Astrocyte of the spinal cord (primary cell): ENCODE results near the gene CD109.

Experiments used
- DNase-seq: peaks from one replicate; pipeline ENCODE4 v3.0.0; 2011; ENCODE audit warnings: low read depth, low spot score
- H3K4me3 ChIP-seq: 2 replicates; pipeline ENCODE4 v1.5.1; 2011; ENCODE audit warnings: low read depth, mild to moderate bottlenecking, low read length, moderate library complexity
- in situ Hi-C: cut with HindIII; loops from 2 replicates; pipeline ENCODE4 v1.10.0; 2017; ENCODE audit warnings: low sequenced_read_pairs
- TF ChIP-seq, protein P1 (sequence below): IDR thresholded peaks from 2 replicates; pipeline ENCODE4 v1.5.1; 2012; ENCODE audit warnings: low read depth, mild to moderate bottlenecking, low read length, inconsistent platforms

CD109 gene

DNA sequence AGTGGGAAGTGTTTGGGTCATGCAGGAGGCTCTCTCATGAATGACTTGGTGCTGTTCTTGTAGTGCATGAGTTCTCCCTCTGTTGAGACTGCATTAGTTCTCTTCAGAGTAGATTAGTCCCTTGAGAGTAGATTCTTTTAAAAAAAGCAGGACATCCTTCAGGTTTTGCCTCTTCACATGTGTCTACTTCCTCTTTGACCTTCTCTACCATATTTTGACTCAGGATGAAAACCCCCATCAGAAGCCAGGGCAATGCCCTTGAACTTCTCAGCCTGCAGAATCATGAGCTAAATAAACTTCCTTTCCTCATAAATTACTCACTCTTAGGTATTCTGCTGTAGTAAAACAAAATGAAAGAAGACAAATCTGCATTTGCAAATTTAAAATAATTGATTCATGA lies 170.3 kb downstream of the CD109 start:
- TF ChIP-seq, protein P1, sequence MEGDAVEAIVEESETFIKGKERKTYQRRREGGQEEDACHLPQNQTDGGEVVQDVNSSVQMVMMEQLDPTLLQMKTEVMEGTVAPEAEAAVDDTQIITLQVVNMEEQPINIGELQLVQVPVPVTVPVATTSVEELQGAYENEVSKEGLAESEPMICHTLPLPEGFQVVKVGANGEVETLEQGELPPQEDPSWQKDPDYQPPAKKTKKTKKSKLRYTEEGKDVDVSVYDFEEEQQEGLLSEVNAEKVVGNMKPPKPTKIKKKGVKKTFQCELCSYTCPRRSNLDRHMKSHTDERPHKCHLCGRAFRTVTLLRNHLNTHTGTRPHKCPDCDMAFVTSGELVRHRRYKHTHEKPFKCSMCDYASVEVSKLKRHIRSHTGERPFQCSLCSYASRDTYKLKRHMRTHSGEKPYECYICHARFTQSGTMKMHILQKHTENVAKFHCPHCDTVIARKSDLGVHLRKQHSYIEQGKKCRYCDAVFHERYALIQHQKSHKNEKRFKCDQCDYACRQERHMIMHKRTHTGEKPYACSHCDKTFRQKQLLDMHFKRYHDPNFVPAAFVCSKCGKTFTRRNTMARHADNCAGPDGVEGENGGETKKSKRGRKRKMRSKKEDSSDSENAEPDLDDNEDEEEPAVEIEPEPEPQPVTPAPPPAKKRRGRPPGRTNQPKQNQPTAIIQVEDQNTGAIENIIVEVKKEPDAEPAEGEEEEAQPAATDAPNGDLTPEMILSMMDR = no peak
- in situ Hi-C loops = no loop called here
- DNase-seq = no peak
- no peak overlapping the region for H3K4me3 ChIP-seq

DNA sequence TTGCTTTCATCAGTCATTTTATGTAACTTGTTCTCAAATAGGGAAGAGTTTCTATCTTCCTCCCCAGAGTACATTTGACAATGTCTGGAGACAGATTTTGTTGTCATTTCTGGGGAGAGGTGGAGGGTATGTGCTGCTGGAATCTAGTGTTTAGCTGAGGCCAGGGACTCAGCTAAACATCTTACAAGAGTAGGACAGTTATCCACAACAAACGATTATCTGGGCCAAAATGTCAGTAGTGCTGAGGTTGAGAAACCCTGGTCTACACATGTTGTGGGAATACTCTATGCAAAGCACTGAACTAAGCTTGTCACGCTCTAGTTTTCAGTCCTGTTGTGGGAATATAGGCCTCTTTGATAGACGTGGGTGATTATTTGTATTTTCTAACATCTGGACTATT lies 171.4 kb downstream of the CD109 start:
- no peak for DNase-seq
- in situ Hi-C loops = no loop called here
- TF ChIP-seq, protein P1 = no peak
- H3K4me3 ChIP-seq = no peak overlapping the region

DNA sequence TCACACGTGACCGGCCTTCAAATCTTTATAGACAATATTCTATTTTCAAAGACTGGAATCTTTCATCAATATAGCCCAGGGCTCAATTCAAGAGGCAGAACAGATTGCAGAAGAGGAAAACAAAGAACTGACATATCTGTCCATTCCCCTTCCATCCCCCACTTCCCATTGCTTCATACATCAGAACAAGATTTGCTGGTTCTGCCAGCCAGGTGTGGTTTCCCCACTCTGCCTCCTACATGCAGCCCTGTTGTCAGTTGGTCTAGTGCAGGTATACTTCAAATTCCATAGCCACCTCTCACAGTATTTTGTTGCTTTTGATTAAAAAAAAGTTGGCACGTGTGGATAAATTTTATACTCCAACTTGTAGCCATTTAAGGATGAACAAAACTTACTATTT lies 174.9 kb downstream of the CD109 start:
- TF ChIP-seq, protein P1 = no peak
- no peak for DNase-seq
- no peak overlapping the region for H3K4me3 ChIP-seq
- in situ Hi-C loops = no loop called here

DNA sequence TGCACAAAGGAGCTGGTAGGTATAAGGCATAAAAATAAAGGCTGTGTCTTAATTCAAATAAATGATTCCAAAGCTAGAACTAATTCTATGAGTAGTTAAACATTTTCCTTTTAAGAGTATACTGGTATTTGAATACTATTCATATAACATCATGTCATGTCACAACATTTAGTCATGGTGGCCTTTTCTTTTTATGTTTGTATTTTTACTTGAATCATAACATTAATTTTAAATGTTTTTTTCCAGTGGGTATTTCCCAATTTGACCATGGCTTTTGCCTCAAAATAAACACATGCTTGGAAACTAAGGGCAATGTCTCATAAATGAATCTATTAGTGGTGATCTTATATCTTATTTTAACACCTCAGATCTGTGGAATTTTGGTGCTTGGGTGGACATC lies 177.1 kb downstream of the CD109 start:
- in situ Hi-C loops = no loop called here
- TF ChIP-seq, protein P1 = no peak
- no peak overlapping the region for H3K4me3 ChIP-seq
- no peak for DNase-seq
